Inferior parietal cortex (tissue), 1 donor: ENCODE data around the gene SIRT1.
"Not testable (repeated sequence)": the region's sequence is repeated elsewhere in the genome, so short reads cannot be mapped to it uniquely, and the experiment has no call there.

ENCODE experiments used
- DNase-seq: peaks from one replicate; pipeline ENCODE4 v3.0.0-alpha.2; 2016; ENCODE audit errors: extremely low spot score

Gene SIRT1

GRCh38 chr10:67884313-67884841 is at the start of gene SIRT1:
Gene SIRT1, plus strand, starts transcription at chr10:67884656. Its CDS starts 66 bp downstream, at chr10:67884722.
- DNase-seq = peak; percentile 91

DNA sequence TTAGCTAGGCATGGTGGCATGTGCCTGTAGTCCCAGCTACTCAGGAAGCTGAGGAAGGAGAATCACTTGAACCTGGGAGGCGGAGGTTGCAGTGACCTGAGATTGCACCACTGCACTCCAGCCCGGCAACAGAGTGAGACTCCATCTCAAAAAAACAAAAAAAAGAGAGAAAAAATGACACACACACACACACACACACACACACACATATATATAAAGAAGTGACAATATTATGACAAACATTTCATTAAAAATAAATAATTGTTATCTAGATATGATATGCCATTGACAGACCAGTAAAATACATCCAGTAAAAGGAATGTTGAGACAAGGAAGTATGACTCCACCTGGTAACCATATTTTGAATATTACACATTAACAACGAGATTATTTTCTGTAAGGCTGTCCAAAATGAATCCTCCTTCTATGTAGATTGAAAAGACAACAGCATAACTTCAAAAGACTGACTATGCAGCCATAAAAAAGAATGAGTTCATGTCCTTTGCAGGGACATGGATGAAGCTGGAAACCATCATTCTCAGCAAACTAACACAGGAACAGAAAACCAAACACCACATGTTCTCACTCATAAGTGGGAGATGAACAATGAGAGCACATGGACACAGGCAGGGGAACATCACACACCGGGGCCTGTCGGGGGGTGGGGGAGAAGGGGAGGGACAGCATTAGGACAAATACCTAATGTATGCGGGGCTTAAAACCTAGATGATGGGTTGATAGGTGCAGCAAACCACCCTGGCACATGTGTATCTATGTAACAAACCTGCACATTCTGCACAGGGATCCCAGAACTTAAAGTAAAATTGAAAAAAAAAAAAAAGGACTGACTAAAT is 48.7 kb upstream of the SIRT1 start:
- not testable (repeated sequence) for DNase-seq

- DNase-seq = no peak
Observed at GRCh38 chr10:67836488-67836887, 48.0 kb upstream of the SIRT1 start.

GRCh38 chr10:67836972-67837371 is 47.5 kb upstream of the SIRT1 start:
- DNase-seq = no peak

- DNase-seq = peak; percentile 88
Observed at GRCh38 chr10:67837541-67838314, 46.7 kb upstream of the SIRT1 start, which contains the start of gene DNAJC12. Gene DNAJC12, minus strand, starts transcription at chr10:67838188. Its CDS starts 177 bp downstream, at chr10:67838011.

- not testable (repeated sequence) for DNase-seq
Observed at GRCh38 chr10:67839511-67839910, 44.9 kb upstream of the SIRT1 start.

DNA sequence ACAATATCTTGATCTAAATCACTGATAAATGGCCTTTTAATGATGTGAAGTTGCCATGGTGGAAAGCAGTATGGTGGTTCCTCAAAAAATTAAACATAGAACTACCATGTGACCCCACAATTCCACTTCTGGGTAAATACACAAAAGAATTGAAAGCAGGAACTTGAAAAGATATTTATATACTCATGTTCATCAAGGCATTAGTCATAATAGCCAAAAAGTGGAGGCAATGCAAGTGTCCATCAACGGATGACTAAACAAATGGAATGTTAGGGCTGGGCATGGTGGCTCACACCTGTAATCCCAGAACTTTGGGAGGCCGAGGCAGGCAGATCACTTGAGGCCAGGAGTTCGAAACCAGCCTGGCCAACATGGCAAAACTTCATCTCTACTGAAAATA is 44.5 kb upstream of the SIRT1 start:
- DNase-seq = no peak

- DNase-seq = no peak
Observed at GRCh38 chr10:67841737-67842136, 42.7 kb upstream of the SIRT1 start.

DNA sequence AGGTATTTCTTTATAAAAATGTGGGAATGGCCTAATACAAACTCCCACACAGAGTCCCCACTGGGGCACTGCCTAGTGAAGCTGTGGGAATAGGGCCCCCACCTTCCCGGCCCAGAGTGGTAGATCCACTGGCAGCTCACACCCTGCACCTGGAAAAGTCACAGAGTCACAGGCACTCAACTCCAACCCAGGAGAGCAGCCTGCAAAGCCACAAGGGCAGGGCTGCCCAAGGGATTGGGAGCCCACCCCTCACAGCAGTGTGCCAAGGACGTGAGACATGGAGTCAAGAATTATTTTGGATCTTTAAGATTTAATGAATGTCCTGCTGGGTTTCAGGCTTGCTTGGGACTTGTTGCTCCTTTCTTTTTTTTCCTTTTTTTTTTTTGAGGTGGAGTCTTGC is 41.2 kb upstream of the SIRT1 start:
- no peak for DNase-seq

- peak; percentile 98 for DNase-seq
Observed at GRCh38 chr10:67849331-67850011, 35.0 kb upstream of the SIRT1 start.

DNA sequence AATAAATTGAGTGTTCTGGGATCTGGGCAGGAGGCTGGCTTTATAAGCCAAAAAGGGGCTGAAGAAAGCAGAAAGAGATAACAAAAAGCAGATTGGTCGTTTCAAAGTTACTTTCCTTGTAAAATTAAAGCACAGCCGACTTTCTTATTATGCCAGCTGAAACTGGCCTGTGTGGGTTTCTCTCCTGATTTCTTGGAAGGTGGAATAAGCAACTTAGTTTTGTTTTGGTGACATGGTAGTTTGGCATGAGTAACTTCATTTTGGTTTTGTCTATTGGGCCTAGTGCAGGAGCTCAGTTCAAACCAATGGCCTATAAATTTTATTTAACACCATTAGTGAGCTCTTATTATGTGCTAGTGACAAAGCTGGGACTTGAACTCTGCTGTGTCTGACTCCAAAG is 33.3 kb upstream of the SIRT1 start:
- DNase-seq = no peak

GRCh38 chr10:67852761-67853160 is 31.7 kb upstream of the SIRT1 start:
- no peak for DNase-seq

DNA sequence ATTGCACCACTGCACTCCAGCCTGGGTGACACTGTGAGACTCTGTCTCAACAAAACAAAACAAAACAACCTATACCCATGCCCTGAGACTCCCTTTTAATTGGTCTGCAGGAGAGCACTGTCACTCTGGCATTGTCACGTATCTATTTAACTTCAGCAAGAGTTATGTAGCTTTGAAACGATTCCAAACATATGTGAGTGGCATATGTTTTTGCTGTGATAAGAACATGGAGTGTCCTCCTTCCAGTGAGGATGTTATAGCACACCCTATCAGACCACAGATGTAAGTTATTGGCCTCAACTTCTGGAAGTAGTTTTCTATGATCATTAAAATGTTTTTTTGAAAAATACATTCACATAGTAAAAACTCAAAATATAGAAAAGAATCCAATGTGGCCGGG is 30.9 kb upstream of the SIRT1 start:
- DNase-seq = no peak

DNA sequence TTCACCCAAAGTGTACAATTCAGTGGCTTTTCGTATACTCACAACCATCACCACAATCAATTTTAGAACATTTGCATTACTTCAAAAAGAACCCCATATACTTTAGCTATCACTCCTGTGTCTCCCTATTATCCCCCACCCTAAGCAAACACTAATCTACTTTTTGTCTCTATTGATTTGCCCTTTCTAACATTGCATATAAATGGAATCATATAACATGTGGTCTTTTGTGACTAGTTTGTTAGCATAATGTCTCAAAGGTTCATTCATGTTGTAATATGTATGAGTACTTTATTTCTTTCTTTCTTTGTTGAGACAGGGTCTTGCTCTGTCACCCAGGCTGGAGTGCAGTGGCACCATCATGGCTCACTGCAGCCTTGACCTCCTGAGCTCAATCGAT is 25.5 kb upstream of the SIRT1 start:
- no peak for DNase-seq

- no peak for DNase-seq
Observed at GRCh38 chr10:67861750-67862432, 22.6 kb upstream of the SIRT1 start.

DNA sequence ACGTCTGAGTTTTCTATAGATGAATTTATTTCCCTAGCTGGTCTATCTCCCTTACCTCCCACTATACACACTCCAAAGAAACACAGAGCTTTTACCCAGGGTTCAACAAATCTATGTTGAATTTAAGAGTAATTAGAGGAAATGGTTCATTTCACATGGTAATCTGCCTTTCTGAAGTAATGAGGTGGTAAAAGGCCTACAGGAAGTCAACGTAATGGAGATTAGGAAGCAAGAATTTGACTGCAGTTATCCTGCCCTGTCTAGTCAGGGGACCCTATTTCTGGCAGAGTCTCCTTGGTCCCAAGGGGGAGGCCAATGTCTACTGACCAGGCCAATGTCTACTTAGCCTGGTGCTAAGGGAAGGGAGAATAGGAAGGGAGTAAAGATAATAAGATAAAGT is 21.4 kb upstream of the SIRT1 start:
- DNase-seq = no peak

- no peak for DNase-seq
Observed at GRCh38 chr10:67864607-67865371, 19.7 kb upstream of the SIRT1 start.

GRCh38 chr10:67868132-67868531 is 16.3 kb upstream of the SIRT1 start:
- no peak for DNase-seq

DNA sequence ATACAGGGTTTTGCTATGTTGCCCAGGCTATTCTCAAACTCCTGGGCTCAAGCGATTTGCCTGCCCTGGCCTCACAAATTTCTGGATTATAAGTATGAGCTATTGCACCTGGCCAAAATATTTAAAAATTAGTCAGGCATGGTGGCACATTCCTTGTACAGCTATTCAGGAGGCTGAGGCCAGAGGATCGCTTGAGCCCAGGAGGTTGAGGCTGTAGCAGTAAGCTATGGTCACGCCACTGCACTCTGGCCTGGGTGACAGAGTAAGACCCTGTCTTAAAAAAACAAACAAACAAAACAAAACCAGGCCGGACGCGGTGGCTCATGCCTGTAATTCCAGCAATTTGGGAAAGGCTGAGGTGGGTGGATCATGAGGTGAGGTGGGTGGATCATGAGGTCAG is 14.5 kb upstream of the SIRT1 start:
- DNase-seq = no peak

GRCh38 chr10:67875340-67876238 is 8.9 kb upstream of the SIRT1 start:
- DNase-seq = no peak
